HCT116 (cell line): ENCODE data around the gene NFATC1. TPM values are rescaled to one million over a fixed set of nuclear protein-coding genes. Genes with fewer than 3 reads are reported as not detected.

Experiments used
- ATAC-seq: fragments of 200-7000 bp; cut with Tn5 transposase; 2 replicates; pipeline ENCODE4 v1.9.1; 2020; ENCODE audit warnings: mild to moderate bottlenecking, moderate library complexity
- BruUV-seq: library from RNA; stranded (reverse); fragments of 400-500 nt; replicated peaks from 2 replicates; lab custom pipeline; 2021; lab: Mats Ljungman, UMichigan
- CTCF ChIA-PET: fragments of 300-600 bp; sonication (Branson Sonifier 250); formaldehyde crosslinking; loops from one replicate; lab custom pipeline; 2021; ENCODE audit warnings: antibody characterized with exemption; lab: Charles Lee
- POLR2A ChIA-PET: fragments of 300-600, 350-600 bp; sonication (Branson Sonifier 250); formaldehyde crosslinking; loops from one replicate; lab custom pipeline; 2021; ENCODE audit warnings: antibody characterized with exemption; lab: Charles Lee
- RAD21 ChIA-PET, 2 experiments: fragments of 300-600 bp; sonication (Branson Sonifier 250); formaldehyde crosslinking; loops; one replicate each; lab custom pipeline; 2023; ENCODE audit warnings: low total read pairs in 2 of 2; ENCODE audit not compliant: uncharacterized antibody in 2 of 2, unreplicated experiment in 2 of 2, low non-redundant PET in 1 of 2; lab: Charles Lee
- DNase-seq: peaks from one replicate; pipeline ENCODE4 v3.0.0-alpha.2; 2010; ENCODE audit warnings: low read depth, low spot score
- H2AFZ ChIP-seq: fragments of 200-600 bp; shearing (Covaris generic), sonication (generic); 2 replicates; pipeline ENCODE4 v1.6.1; 2017; ENCODE audit warnings: low read depth, mixed run types, mixed read lengths, antibody characterized with exemption, low read length; ENCODE audit not compliant: poor library complexity, severe bottlenecking
- H3K27ac ChIP-seq: 2 replicates; pipeline ENCODE4 v1.5.1; 2012; ENCODE audit warnings: low read depth, low read length
- H3K27me3 ChIP-seq: fragments of 200-600 bp; sonication (generic); 2 replicates; pipeline ENCODE4 v1.6.1; 2016; ENCODE audit warnings: mixed run types, low read length, mixed read lengths; ENCODE audit not compliant: insufficient read depth
- H3K36me3 ChIP-seq, 2 experiments: fragments of 200-500 bp in 1 of 2; fragments of 200-600 bp in 1 of 2; sonication (Bioruptor generic) in 1 of 2; sonication (generic) in 1 of 2; 2 replicates each; pipeline versions ENCODE4 v1.5.1 to v1.6.1; 2014 to 2016; ENCODE audit warnings: low read length in 2 of 2, inconsistent platforms in 1 of 2, mixed read lengths in 1 of 2, mixed run types in 1 of 2; ENCODE audit not compliant: insufficient read depth in 2 of 2, control insufficient read depth in 1 of 2
- H3K4me1 ChIP-seq, 2 experiments: fragments of 200-600 bp in 1 of 2; sonication (generic) in 1 of 2; 2 replicates each; pipeline versions ENCODE4 v1.5.1 to v1.6.1; 2012 to 2017; ENCODE audit warnings: low read length in 2 of 2, inconsistent platforms in 1 of 2, mild to moderate bottlenecking in 1 of 2, mixed read lengths in 1 of 2, mixed run types in 1 of 2, moderate library complexity in 1 of 2; ENCODE audit not compliant: insufficient read depth in 2 of 2, control insufficient read depth in 1 of 2
- H3K4me2 ChIP-seq: fragments of 200-600 bp; sonication (generic); 2 replicates; pipeline ENCODE4 v1.6.1; 2017; ENCODE audit warnings: mixed run types, low read length, mixed read lengths
- H3K4me3 ChIP-seq, 2 experiments: fragments of 200-600 bp in 1 of 2; sonication (generic) in 1 of 2; replicated peaks in 1 of 2; 2 replicates each; pipeline ENCODE4 v1.5.1; 2011 to 2016; ENCODE audit warnings: low read length in 2 of 2, control low read depth in 1 of 2, low read depth in 1 of 2, mild to moderate bottlenecking in 1 of 2, mixed read lengths in 1 of 2, mixed run types in 1 of 2
- H3K79me2 ChIP-seq: fragments of 200-600 bp; sonication (generic); 2 replicates; pipeline ENCODE4 v1.6.1; 2017; ENCODE audit warnings: mild to moderate bottlenecking, mixed run types, low read length, moderate library complexity, mixed read lengths; ENCODE audit not compliant: insufficient read depth
- H3K9ac ChIP-seq: fragments of 200-600 bp; sonication (generic); 2 replicates; pipeline ENCODE4 v1.6.1; 2016; ENCODE audit warnings: low read length, mixed read lengths
- H3K9me2 ChIP-seq: fragments of 200-600 bp; sonication (generic), shearing (Covaris generic); 2 replicates; pipeline ENCODE4 v1.6.1; 2017; ENCODE audit warnings: mixed run types, mild to moderate bottlenecking, moderate library complexity; ENCODE audit not compliant: insufficient read depth
- H3K9me3 ChIP-seq, 2 experiments: fragments of 200-500 bp in 1 of 2; fragments of 200-600 bp in 1 of 2; sonication (Bioruptor generic) in 1 of 2; sonication (generic) in 1 of 2; 2 replicates each; pipeline ENCODE4 v1.6.1; 2014 to 2017; ENCODE audit warnings: low read length in 2 of 2, mixed read lengths in 2 of 2, inconsistent platforms in 1 of 2, low read depth in 1 of 2, mild to moderate bottlenecking in 1 of 2, mixed run types in 1 of 2, moderate library complexity in 1 of 2; ENCODE audit not compliant: control insufficient read depth in 1 of 2, insufficient read depth in 1 of 2
- H4K20me1 ChIP-seq: fragments of 200-600 bp; sonication (generic), shearing (Covaris generic); 2 replicates; pipeline ENCODE4 v1.6.1; 2017; ENCODE audit warnings: mixed run types, mild to moderate bottlenecking, moderate library complexity; ENCODE audit not compliant: insufficient read depth
- ATF3 ChIP-seq: IDR thresholded peaks from 2 replicates; pipeline ENCODE4 v1.6.1; 2012
- CBX3 ChIP-seq: IDR thresholded peaks from 2 replicates; pipeline ENCODE4 v1.6.1; 2012; ENCODE audit warnings: low read depth
- CEBPB ChIP-seq: IDR thresholded peaks from 2 replicates; pipeline ENCODE4 v1.6.1; 2012; ENCODE audit warnings: low read depth
- CTCF ChIP-seq, 3 experiments: fragments of 200-600 bp in 1 of 3; sonication (generic) in 1 of 3; IDR thresholded peaks in 2 of 3; conservative IDR thresholded peaks in 1 of 3; 2 replicates each; pipeline ENCODE4 v1.5.1; 2012 to 2017; ENCODE audit warnings: low read depth in 2 of 3, low read length in 2 of 3, antibody characterized with exemption in 1 of 3, borderline replicate concordance in 1 of 3, control low read depth in 1 of 3, mild to moderate bottlenecking in 1 of 3, mixed read lengths in 1 of 3, mixed run types in 1 of 3, moderate library complexity in 1 of 3; ENCODE audit not compliant: insufficient read depth in 1 of 3
- EGR1 ChIP-seq: IDR thresholded peaks from 2 replicates; pipeline ENCODE4 v1.6.1; 2012; ENCODE audit warnings: low read depth
- ELF1 ChIP-seq: IDR thresholded peaks from 2 replicates; pipeline ENCODE4 v1.6.1; 2012; ENCODE audit warnings: low read depth, borderline replicate concordance
- EZH2 ChIP-seq: fragments of 200-600 bp; sonication (generic); IDR thresholded peaks from 2 replicates; pipeline ENCODE4 v1.6.1; 2017; ENCODE audit warnings: antibody characterized with exemption, mixed run types
- EZH2phosphoT487 ChIP-seq: fragments of 200-600 bp; IDR thresholded peaks from 2 replicates; pipeline ENCODE4 v1.6.1; 2018; ENCODE audit warnings: antibody characterized with exemption, borderline replicate concordance
- FOSL1 ChIP-seq: IDR thresholded peaks from 2 replicates; pipeline ENCODE4 v1.6.1; 2012; ENCODE audit warnings: low read depth
- JUND ChIP-seq: IDR thresholded peaks from 2 replicates; pipeline ENCODE4 v1.6.1; 2012
- MAX ChIP-seq: IDR thresholded peaks from 2 replicates; pipeline ENCODE4 v1.6.1; 2012
- POLR2AphosphoS5 ChIP-seq: IDR thresholded peaks from 2 replicates; pipeline ENCODE4 v1.6.1; 2011; ENCODE audit warnings: mild to moderate bottlenecking, low read depth, low read length, moderate library complexity
- RAD21 ChIP-seq: IDR thresholded peaks from 2 replicates; pipeline ENCODE4 v1.6.1; 2012; ENCODE audit warnings: low read depth, mild to moderate bottlenecking
- REST ChIP-seq: IDR thresholded peaks from 2 replicates; pipeline ENCODE4 v1.6.1; 2012; ENCODE audit warnings: low read depth
- SP1 ChIP-seq: IDR thresholded peaks from 2 replicates; pipeline ENCODE4 v1.6.1; 2012; ENCODE audit warnings: low read depth
- SRF ChIP-seq: IDR thresholded peaks from 2 replicates; pipeline ENCODE4 v1.6.1; 2012; ENCODE audit warnings: low read depth
- ZBTB33 ChIP-seq: IDR thresholded peaks from 2 replicates; pipeline ENCODE4 v1.6.1; 2011; ENCODE audit warnings: mild to moderate bottlenecking, low read length, moderate library complexity; ENCODE audit not compliant: insufficient replicate concordance; ENCODE audit errors: extremely low read depth
- ZFX ChIP-seq: fragments of 450-650 bp; IDR thresholded peaks from 2 replicates; pipeline ENCODE4 v1.6.1; 2017
- ZNF274 ChIP-seq: fragments of 200-500 bp; sonication (Bioruptor generic); IDR thresholded peaks from 2 replicates; pipeline ENCODE4 v1.6.1; 2014; ENCODE audit warnings: mild to moderate bottlenecking, low read depth, low read length, inconsistent platforms
- intact Hi-C: fragments of 100-400 bp; cut with micrococcal nuclease; formaldehyde crosslinking; loops from 2 replicates; pipeline ENCODE4 v1.10.0; 2022
- total RNA-seq: library from RNA; stranded (reverse); gene quantifications from one replicate; pipeline ENCODE4 v1.2.1, GENCODE V29; 2021; ENCODE audit not compliant: unreplicated experiment

Gene NFATC1
- total RNA-seq, 1 experiment from 2014 or later, result 20.8 TPM

- ATAC-seq, result no peak
- Histone ChIP-seq H3K79me2 (peaks cover 8% of the 10 kb centered on the region; the same call in 1 of the 2 replicates), H2AFZ (no peak overlapping the region), H3K27me3 (no peaks in the 10 kb centered on the region), H3K4me2 (no peak overlapping the region), H3K27ac (no peak overlapping the region), H3K9me2 (no peaks in the 10 kb centered on the region), H3K9me3 (no peaks in the 10 kb centered on the region), H3K9ac (no peak overlapping the region), H3K36me3 (no peaks in the 10 kb centered on the region; a peak in 1 of 4 replicates), H4K20me1 (no peaks in the 10 kb centered on the region), H3K4me1 (no peaks in the 10 kb centered on the region), H3K4me3 (no peak overlapping the region)
- no peak for DNase-seq
- BruUV-seq, result no TSS peak
- RAD21 ChIA-PET, result no interaction called here
- POLR2A ChIA-PET, result no interaction called here
- CTCF ChIA-PET, result no interaction called here
- no peak for TF ChIP-seq CBX3
- TF ChIP-seq MAX, result no peak
- no peak for TF ChIP-seq REST
- TF ChIP-seq ATF3, result no peak
- no peak for TF ChIP-seq POLR2AphosphoS5
- no peak for TF ChIP-seq EGR1
- no peak for TF ChIP-seq SP1
- no peak for TF ChIP-seq EZH2
- no peak for TF ChIP-seq JUND
- TF ChIP-seq ZBTB33, result no peak
- TF ChIP-seq ZNF274, result no peak
- TF ChIP-seq ELF1, result no peak
- no peak for TF ChIP-seq FOSL1
- no peak for TF ChIP-seq CTCF (IDR thresholded peaks at IDR 0.05 in 2 of 3, conservative IDR thresholded peaks at IDR 0.05 in 1 of 3; ENCODE audit: borderline replicate concordance in 1 of 3, insufficient read depth in 1 of 3, low read depth in 2 of 3, low read length in 2 of 3)
- TF ChIP-seq SRF, result no peak
- no peak for TF ChIP-seq CEBPB
- no peak for TF ChIP-seq RAD21
- no peak for TF ChIP-seq EZH2phosphoT487
- TF ChIP-seq ZFX, result no peak
- intact Hi-C loops, result no loop called here
Observed at GRCh38 chr18:79429381-79429780, 33.7 kb downstream of the NFATC1 start.
